Smooth muscle cell of the umbilical artery (primary cell): ENCODE data around the gene ZSCAN23. TPM values are rescaled to one million over a fixed set of nuclear protein-coding genes. Genes with fewer than 3 reads are reported as not detected.

Experiments used
- total RNA-seq: library from RNA; depleted of rRNA; stranded (reverse); fragments of >200 nt; gene quantifications from 2 replicates; pipeline ENCODE4 v1.2.3, GENCODE V29; 2014

The ZSCAN23 gene
- 3.3 and 7.4 TPM in 2 replicates for total RNA-seq

DNA sequence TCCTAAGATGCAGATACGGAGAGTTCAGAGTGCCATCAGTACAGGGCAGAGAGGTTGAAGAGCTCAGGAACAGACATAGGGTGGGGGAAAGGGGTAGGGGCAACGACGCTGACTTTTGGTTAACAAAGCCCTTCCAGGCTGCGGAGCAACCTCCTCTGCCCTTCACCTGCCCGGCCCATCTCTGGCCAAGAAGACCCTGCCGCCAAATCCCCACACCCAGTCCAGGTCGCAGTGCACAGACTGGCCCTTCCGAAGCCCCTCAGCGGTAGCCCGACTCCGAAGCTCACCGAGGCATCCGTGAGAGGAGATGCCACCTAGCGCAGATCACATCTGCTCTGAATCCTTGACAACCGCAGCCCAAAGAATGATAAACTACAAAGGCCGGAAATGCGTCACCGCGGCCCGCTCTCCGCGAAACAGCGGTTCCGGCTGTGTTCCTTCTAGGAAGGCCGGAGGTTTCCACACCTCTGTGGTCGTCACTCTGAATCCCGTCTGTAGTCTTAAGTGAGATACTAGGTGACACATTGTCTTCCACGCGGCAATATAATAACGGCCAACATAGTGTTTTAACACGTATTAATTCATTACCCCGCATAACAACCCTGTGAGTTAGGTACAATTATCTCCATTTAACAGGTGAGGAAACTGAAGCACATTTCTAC is at the start of gene ZSCAN23:
Gene ZSCAN23, minus strand, starts transcription at position 380 of the 662 bp plus-strand sequence. CDS start 7,225 bp downstream, outside the sequence.

DNA sequence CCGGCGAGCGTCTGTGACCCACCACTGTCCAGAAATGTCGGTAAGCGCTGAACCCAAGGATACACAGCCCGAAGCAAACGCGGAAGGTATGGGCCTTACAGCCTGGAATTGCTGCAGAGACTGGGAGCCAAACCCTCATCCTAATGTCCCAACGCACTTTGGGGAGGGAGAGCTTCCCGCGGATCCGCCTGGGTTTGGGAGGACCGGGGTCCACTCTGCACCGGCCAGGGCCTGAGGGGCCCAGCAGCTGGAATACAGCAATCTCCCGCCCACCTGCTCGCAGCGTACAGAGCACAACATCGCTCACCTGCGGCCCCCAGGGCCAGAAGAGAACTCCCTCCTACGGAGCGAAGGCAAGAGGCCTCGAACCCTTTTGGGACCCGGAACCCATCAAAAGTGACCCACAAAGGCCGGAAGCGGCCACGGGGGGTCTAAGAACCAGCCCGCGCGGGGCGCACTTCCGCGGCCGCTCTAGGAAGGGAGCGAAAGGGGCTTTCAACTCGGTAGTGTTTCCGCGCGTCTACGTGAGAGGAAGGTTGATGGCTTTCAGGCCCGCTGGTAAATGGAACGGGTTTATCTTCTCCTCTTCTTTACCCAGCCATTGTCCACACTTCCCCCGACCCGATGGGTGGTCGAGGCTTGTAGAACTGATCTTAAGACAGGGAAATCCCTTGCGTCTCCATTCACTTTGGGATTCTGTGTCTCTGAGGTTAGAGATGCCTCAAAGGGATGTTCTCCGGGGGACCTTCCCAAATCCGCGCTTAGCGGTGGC is 43.8 kb downstream of the ZSCAN23 start, which contains the start of gene ZSCAN12:
Gene ZSCAN12, minus strand, starts transcription at position 398 of the 772 bp plus-strand sequence. CDS start 1,342 bp downstream, outside the sequence.

Other genes starting within 250 kb of the ZSCAN23 start
- gene ZSCAN9, start 218.2 kb downstream of the ZSCAN23 start, total RNA-seq, result 12.2 and 14.3 TPM in 2 replicates
- gene ZKSCAN4, start 191.2 kb downstream of the ZSCAN23 start, total RNA-seq, result 3.8 and 6.2 TPM in 2 replicates
- gene NKAPL, start 184.2 kb downstream of the ZSCAN23 start, total RNA-seq, result 0.89 and 1.9 TPM in 2 replicates
- 16.3 and 18.5 TPM in 2 replicates for gene ZSCAN26, start 176.3 kb downstream of the ZSCAN23 start, total RNA-seq
- 5.6 and 6.5 TPM in 2 replicates for gene PGBD1, start 161.9 kb downstream of the ZSCAN23 start, total RNA-seq
- 1.8 and 2.0 TPM in 2 replicates for gene ZSCAN31, start 107.3 kb downstream of the ZSCAN23 start, total RNA-seq
- gene ZKSCAN3, start 93.5 kb downstream of the ZSCAN23 start, total RNA-seq, result 6.2 and 6.7 TPM in 2 replicates
- 6.7 and 7.7 TPM in 2 replicates for gene ZSCAN12, start 43.7 kb downstream of the ZSCAN23 start, total RNA-seq
- not detected in 2 replicates for gene GPX6, start 72.3 kb upstream of the ZSCAN23 start, total RNA-seq
- gene GPX5, start 82.4 kb upstream of the ZSCAN23 start, total RNA-seq, result not detected in 2 replicates